Measurements from ENCODE around the gene GJD2.

Gene GJD2

DNA sequence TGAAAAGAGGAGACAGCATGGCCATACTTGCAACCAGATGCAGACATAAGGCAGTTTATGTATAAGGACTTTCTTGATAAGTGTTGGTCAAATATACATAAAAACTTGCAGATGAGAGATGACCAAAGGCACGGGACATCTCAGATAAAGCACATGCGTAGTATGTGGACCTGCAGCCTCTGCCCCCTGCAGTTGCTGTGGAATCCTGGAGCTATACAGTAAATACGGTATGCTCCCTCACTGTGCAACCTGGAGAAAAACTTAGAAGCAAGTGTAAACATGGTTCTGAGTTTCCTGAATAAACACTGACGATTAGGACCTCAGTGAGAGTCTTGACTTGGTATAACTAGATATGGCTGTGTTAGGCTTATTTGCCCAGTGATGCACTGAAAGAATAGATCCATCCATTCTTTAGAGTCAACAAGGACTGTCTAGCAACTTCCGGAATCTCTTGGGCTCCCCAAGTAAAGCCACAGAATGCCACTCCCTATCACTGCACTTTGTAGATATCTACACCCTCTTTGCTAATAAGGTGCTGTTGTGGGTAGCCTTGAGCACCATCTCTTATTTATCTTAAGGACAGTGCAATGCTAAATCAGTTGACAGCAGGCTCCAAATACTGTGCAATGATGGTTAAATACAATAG is 40.2 kb downstream of the GJD2 start:
- no peak for TF ChIP-seq EZH2phosphoT487 (IDR thresholded peaks at IDR 0.05; ENCODE audit: borderline replicate concordance)
- TF ChIP-seq, protein P1, sequence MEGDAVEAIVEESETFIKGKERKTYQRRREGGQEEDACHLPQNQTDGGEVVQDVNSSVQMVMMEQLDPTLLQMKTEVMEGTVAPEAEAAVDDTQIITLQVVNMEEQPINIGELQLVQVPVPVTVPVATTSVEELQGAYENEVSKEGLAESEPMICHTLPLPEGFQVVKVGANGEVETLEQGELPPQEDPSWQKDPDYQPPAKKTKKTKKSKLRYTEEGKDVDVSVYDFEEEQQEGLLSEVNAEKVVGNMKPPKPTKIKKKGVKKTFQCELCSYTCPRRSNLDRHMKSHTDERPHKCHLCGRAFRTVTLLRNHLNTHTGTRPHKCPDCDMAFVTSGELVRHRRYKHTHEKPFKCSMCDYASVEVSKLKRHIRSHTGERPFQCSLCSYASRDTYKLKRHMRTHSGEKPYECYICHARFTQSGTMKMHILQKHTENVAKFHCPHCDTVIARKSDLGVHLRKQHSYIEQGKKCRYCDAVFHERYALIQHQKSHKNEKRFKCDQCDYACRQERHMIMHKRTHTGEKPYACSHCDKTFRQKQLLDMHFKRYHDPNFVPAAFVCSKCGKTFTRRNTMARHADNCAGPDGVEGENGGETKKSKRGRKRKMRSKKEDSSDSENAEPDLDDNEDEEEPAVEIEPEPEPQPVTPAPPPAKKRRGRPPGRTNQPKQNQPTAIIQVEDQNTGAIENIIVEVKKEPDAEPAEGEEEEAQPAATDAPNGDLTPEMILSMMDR (conservative IDR thresholded peaks at IDR 0.05; ENCODE audit: low read length) = no peak
- no peaks in the 10 kb centered on the region for H3K27me3 ChIP-seq (ENCODE audit: insufficient read depth, low read length, poor library complexity, severe bottlenecking)
- H2AFZ ChIP-seq (ENCODE audit: low read length) = no peak overlapping the region
- H3K4me2 ChIP-seq (ENCODE audit: low read depth, low read length, poor library complexity, severe bottlenecking) = no peak overlapping the region
- H3K4me3 ChIP-seq (ENCODE audit: low read length, poor library complexity, severe bottlenecking) = no peak overlapping the region
- no peaks in the 10 kb centered on the region for H3K4me1 ChIP-seq (ENCODE audit: insufficient read depth, low read length, poor library complexity, severe bottlenecking)
- no peaks in the 10 kb centered on the region for H3K36me3 ChIP-seq (ENCODE audit: insufficient read depth, low read length)
- H3K9ac ChIP-seq (ENCODE audit: low read depth, low read length, poor library complexity, severe bottlenecking) = no peak overlapping the region
- H3F3A ChIP-seq (ENCODE audit: low read depth) = no peaks in the 10 kb centered on the region
- no peaks in the 10 kb centered on the region for H3K9me2 ChIP-seq (replicated peaks; ENCODE audit: low read depth, low read length)
- no peaks in the 10 kb centered on the region for H3K79me2 ChIP-seq (ENCODE audit: insufficient read depth, low read length)
- H4K20me1 ChIP-seq (ENCODE audit: insufficient read depth, low read length, poor library complexity, severe bottlenecking) = no peaks in the 10 kb centered on the region
- H3K9me3 ChIP-seq (ENCODE audit: insufficient read depth, low read depth, low read length) = no peaks in the 10 kb centered on the region

DNA sequence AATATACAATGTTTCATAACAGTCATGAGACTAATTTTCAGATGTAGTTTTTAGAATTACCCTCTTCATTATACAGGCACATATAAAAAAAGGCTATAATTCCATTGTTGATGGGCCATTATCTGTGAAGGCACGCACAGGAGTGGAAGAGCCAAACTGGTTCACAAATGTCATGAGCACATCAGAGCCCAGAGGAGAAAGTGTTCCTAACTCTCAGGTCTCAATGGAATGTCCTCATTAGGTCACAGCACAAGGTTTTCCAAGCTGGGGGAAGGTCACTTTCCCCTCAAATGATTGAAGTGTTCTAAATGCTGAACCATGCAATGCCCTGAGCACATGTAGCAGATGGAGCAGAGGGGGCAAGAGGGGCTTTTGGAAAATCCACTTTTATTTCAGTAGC is 41.2 kb downstream of the GJD2 start:
- H3K4me1 ChIP-seq (ENCODE audit: insufficient read depth, low read length, poor library complexity, severe bottlenecking) = no peaks in the 10 kb centered on the region
- TF ChIP-seq EZH2phosphoT487 (IDR thresholded peaks at IDR 0.05; ENCODE audit: borderline replicate concordance) = no peak
- TF ChIP-seq, protein P1 (conservative IDR thresholded peaks at IDR 0.05; ENCODE audit: low read length) = no peak
- no peaks in the 10 kb centered on the region for H3F3A ChIP-seq (ENCODE audit: low read depth)
- no peak overlapping the region for H3K4me2 ChIP-seq (ENCODE audit: low read depth, low read length, poor library complexity, severe bottlenecking)
- no peak overlapping the region for H3K9ac ChIP-seq (ENCODE audit: low read depth, low read length, poor library complexity, severe bottlenecking)
- H3K9me2 ChIP-seq (replicated peaks; ENCODE audit: low read depth, low read length) = no peaks in the 10 kb centered on the region
- no peaks in the 10 kb centered on the region for H3K79me2 ChIP-seq (ENCODE audit: insufficient read depth, low read length)
- no peaks in the 10 kb centered on the region for H3K27me3 ChIP-seq (ENCODE audit: insufficient read depth, low read length, poor library complexity, severe bottlenecking)
- H4K20me1 ChIP-seq (ENCODE audit: insufficient read depth, low read length, poor library complexity, severe bottlenecking) = no peaks in the 10 kb centered on the region
- no peak overlapping the region for H3K4me3 ChIP-seq (ENCODE audit: low read length, poor library complexity, severe bottlenecking)
- no peaks in the 10 kb centered on the region for H3K36me3 ChIP-seq (ENCODE audit: insufficient read depth, low read length)
- H3K9me3 ChIP-seq (ENCODE audit: insufficient read depth, low read depth, low read length) = no peaks in the 10 kb centered on the region
- no peak overlapping the region for H2AFZ ChIP-seq (ENCODE audit: low read length)

DNA sequence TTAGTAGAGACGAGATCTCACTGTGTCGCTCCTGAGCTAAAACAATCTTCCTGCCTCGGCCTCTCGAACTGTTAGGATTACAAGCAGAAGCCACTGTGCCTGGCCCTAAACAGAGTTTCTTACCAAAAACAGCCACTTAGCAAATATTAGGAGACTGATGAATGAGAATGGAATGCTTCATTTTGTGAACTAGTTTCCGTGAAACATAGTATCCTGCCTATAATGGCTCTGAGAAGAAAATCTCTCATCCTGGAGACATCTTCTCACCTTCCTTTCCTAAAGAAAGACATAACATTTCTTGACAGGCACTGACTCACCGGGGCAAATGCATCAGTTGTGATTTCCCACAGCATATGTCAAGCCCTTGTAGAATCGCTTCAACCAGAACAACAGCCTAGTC is 44.9 kb downstream of the GJD2 start:
- Histone ChIP-seq H3K4me2 (ENCODE audit: low read depth, low read length, poor library complexity, severe bottlenecking) (no peak overlapping the region), H3K79me2 (ENCODE audit: insufficient read depth, low read length) (no peaks in the 10 kb centered on the region), H3F3A (ENCODE audit: low read depth) (no peaks in the 10 kb centered on the region), H3K36me3 (ENCODE audit: insufficient read depth, low read length) (no peaks in the 10 kb centered on the region), H3K27me3 (ENCODE audit: insufficient read depth, low read length, poor library complexity, severe bottlenecking) (no peaks in the 10 kb centered on the region), H3K4me1 (ENCODE audit: insufficient read depth, low read length, poor library complexity, severe bottlenecking) (no peaks in the 10 kb centered on the region), H3K9me3 (ENCODE audit: insufficient read depth, low read depth, low read length) (no peaks in the 10 kb centered on the region), H2AFZ (ENCODE audit: low read length) (no peak overlapping the region), H4K20me1 (ENCODE audit: insufficient read depth, low read length, poor library complexity, severe bottlenecking) (no peaks in the 10 kb centered on the region), H3K9me2 (replicated peaks; ENCODE audit: low read depth, low read length) (no peaks in the 10 kb centered on the region), H3K9ac (ENCODE audit: low read depth, low read length, poor library complexity, severe bottlenecking) (no peak overlapping the region), H3K4me3 (ENCODE audit: low read length, poor library complexity, severe bottlenecking) (no peak overlapping the region)
- no peak for TF ChIP-seq EZH2phosphoT487 (IDR thresholded peaks at IDR 0.05; ENCODE audit: borderline replicate concordance)
- TF ChIP-seq, protein P1 (conservative IDR thresholded peaks at IDR 0.05; ENCODE audit: low read length) = no peak

All from Loucy (cell line).